SK-N-SH treated with all-trans-retinoic acid at 6 μM for 48 hours (cell line): ENCODE data around the gene CPT1A.

Experiments used
- ATAC-seq: fragments of 200-7000 bp; cut with Tn5 transposase; 3 replicates; pipeline ENCODE4 v1.9.1; 2020; ENCODE audit warnings: mild to moderate bottlenecking, moderate library complexity
- ARNTL ChIP-seq: fragments of 450-650 bp; formaldehyde crosslinking; IDR thresholded peaks from 2 replicates; pipeline ENCODE4 v1.5.0; 2020; ENCODE audit warnings: low read depth, mild to moderate bottlenecking, moderate library complexity, borderline replicate concordance
- BACH2 ChIP-seq: fragments of 250-450 bp; sonication (Bioruptor Pico); IDR thresholded peaks from 2 replicates; pipeline ENCODE4 v1.9.0; 2021; ENCODE audit warnings: mild to moderate bottlenecking, borderline replicate concordance
- CSDC2 ChIP-seq: fragments of 250-450 bp; sonication (Bioruptor Pico); IDR thresholded peaks from 2 replicates; pipeline ENCODE4 v1.5.0; 2020; ENCODE audit warnings: mild to moderate bottlenecking, moderate library complexity
- ESRRG ChIP-seq: fragments of 250-450 bp; sonication (Bioruptor Pico); IDR thresholded peaks from 2 replicates; pipeline ENCODE4 v1.6.1; 2021; ENCODE audit warnings: mild to moderate bottlenecking
- GLIS3 ChIP-seq: fragments of 250-450 bp; sonication (Bioruptor Pico); IDR thresholded peaks from 2 replicates; pipeline ENCODE4 v1.5.0; 2020; ENCODE audit warnings: mild to moderate bottlenecking, moderate library complexity
- OSR1 ChIP-seq: fragments of 250-450 bp; sonication (Bioruptor Pico); IDR thresholded peaks from 2 replicates; pipeline ENCODE4 v1.8.0; 2022; ENCODE audit warnings: moderate library complexity, mild to moderate bottlenecking, inconsistent platforms
- SNAI2 ChIP-seq: fragments of 250-450 bp; sonication (Bioruptor Pico); IDR thresholded peaks from 2 replicates; pipeline ENCODE4 v1.5.0; 2020; ENCODE audit warnings: mild to moderate bottlenecking, moderate library complexity
- TCF4 ChIP-seq: fragments of 250-450 bp; sonication (Bioruptor Pico); IDR thresholded peaks from 2 replicates; pipeline ENCODE4 v1.8.0; 2021; ENCODE audit warnings: mild to moderate bottlenecking, moderate library complexity, borderline replicate concordance
- TOX ChIP-seq: fragments of 250-450 bp; sonication (Bioruptor Pico); IDR thresholded peaks from 2 replicates; pipeline ENCODE4 v1.8.0; 2021; ENCODE audit warnings: mild to moderate bottlenecking, moderate library complexity, borderline replicate concordance
- ZC3H10 ChIP-seq: fragments of 250-450 bp; sonication (Bioruptor Pico); IDR thresholded peaks from 2 replicates; pipeline ENCODE4 v1.5.1; 2021; ENCODE audit warnings: mild to moderate bottlenecking, moderate library complexity
- ZFP3 ChIP-seq: fragments of 250-450 bp; sonication (Bioruptor Pico); IDR thresholded peaks from 2 replicates; pipeline ENCODE4 v1.5.0; 2020; ENCODE audit warnings: mild to moderate bottlenecking, moderate library complexity
- ZFP30 ChIP-seq: fragments of 450-650 bp; formaldehyde crosslinking; IDR thresholded peaks from 2 replicates; pipeline ENCODE4 v1.5.0; 2022; ENCODE audit warnings: mild to moderate bottlenecking, moderate library complexity
- ZNF565 ChIP-seq: fragments of 450-650 bp; formaldehyde crosslinking; conservative IDR thresholded peaks from 2 replicates; pipeline ENCODE4 v1.5.0; 2020; ENCODE audit warnings: low read depth, mild to moderate bottlenecking, moderate library complexity
- ZNF70 ChIP-seq: fragments of 450-650 bp; formaldehyde crosslinking; IDR thresholded peaks from 2 replicates; pipeline ENCODE4 v1.5.0; 2020; ENCODE audit warnings: mild to moderate bottlenecking, moderate library complexity
- ZNF8 ChIP-seq: fragments of 450-650 bp; formaldehyde crosslinking; IDR thresholded peaks from 2 replicates; pipeline ENCODE4 v1.5.0; 2020; ENCODE audit warnings: mild to moderate bottlenecking, moderate library complexity
- TF ChIP-seq, protein P1 (sequence below): fragments of 250-450 bp; sonication (Bioruptor Pico); IDR thresholded peaks from 2 replicates; pipeline ENCODE4 v1.5.1; 2021; ENCODE audit warnings: mild to moderate bottlenecking, moderate library complexity
- TF ChIP-seq, protein P2 (sequence below): fragments of 250-450 bp; sonication (Bioruptor Pico); IDR thresholded peaks from 2 replicates; pipeline ENCODE4 v1.5.0; 2020; ENCODE audit warnings: mild to moderate bottlenecking, moderate library complexity
- TF ChIP-seq, protein P3 (sequence below): fragments of 250-450 bp; sonication (Bioruptor Pico); IDR thresholded peaks from 2 replicates; pipeline ENCODE4 v1.5.1; 2020; ENCODE audit warnings: low read depth, mild to moderate bottlenecking, moderate library complexity
- TF ChIP-seq, protein P4 (sequence below): fragments of 250-450 bp; sonication (Bioruptor Pico); IDR thresholded peaks from 2 replicates; pipeline ENCODE4 v1.8.0; 2020; ENCODE audit warnings: mild to moderate bottlenecking, moderate library complexity, borderline replicate concordance
- TF ChIP-seq, protein P5 (sequence below): fragments of 250-450 bp; sonication (Bioruptor Pico); IDR thresholded peaks from 2 replicates; pipeline ENCODE4 v1.8.0; 2021; ENCODE audit warnings: low read depth, mild to moderate bottlenecking, moderate library complexity, borderline replicate concordance

CPT1A gene

DNA sequence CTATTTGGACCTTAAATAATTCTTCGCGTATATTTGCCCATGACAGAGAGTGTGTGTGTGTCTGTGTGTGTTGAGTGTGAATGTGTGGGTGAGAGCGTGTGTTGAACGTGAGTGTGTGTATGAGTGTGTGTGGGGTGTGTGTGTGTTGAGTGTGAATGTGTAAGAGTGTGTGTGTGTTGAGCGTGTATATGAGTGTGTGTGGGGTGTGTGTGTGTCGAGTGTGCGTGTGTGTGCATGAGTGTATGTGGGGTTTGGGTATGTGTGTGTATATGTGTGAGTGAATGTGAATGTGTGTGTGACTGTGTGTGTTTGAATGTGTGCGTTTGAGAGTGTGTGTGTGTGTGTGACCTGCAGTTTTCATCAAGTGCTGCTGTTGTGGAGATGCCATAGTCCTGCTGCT lies 130.6 kb downstream of the CPT1A start:
- TF ChIP-seq ZFP30 (CRISPR knock-in tag) (no peak), TCF4 (CRISPR knock-in tag) (no peak), OSR1 (CRISPR knock-in tag) (no peak), ESRRG (CRISPR knock-in tag) (no peak), TOX (CRISPR knock-in tag) (no peak), ZNF8 (no peak), GLIS3 (CRISPR knock-in tag) (no peak), ZNF565 (CRISPR knock-in tag) (no peak), ZNF70 (no peak), ARNTL (no peak), ZC3H10 (CRISPR knock-in tag) (no peak), CSDC2 (no peak)
- TF ChIP-seq, protein P1, sequence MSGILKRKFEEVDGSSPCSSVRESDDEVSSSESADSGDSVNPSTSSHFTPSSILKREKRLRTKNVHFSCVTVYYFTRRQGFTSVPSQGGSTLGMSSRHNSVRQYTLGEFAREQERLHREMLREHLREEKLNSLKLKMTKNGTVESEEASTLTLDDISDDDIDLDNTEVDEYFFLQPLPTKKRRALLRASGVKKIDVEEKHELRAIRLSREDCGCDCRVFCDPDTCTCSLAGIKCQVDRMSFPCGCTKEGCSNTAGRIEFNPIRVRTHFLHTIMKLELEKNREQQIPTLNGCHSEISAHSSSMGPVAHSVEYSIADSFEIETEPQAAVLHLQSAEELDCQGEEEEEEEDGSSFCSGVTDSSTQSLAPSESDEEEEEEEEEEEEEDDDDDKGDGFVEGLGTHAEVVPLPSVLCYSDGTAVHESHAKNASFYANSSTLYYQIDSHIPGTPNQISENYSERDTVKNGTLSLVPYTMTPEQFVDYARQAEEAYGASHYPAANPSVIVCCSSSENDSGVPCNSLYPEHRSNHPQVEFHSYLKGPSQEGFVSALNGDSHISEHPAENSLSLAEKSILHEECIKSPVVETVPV = no peak
- TF ChIP-seq, protein P2, sequence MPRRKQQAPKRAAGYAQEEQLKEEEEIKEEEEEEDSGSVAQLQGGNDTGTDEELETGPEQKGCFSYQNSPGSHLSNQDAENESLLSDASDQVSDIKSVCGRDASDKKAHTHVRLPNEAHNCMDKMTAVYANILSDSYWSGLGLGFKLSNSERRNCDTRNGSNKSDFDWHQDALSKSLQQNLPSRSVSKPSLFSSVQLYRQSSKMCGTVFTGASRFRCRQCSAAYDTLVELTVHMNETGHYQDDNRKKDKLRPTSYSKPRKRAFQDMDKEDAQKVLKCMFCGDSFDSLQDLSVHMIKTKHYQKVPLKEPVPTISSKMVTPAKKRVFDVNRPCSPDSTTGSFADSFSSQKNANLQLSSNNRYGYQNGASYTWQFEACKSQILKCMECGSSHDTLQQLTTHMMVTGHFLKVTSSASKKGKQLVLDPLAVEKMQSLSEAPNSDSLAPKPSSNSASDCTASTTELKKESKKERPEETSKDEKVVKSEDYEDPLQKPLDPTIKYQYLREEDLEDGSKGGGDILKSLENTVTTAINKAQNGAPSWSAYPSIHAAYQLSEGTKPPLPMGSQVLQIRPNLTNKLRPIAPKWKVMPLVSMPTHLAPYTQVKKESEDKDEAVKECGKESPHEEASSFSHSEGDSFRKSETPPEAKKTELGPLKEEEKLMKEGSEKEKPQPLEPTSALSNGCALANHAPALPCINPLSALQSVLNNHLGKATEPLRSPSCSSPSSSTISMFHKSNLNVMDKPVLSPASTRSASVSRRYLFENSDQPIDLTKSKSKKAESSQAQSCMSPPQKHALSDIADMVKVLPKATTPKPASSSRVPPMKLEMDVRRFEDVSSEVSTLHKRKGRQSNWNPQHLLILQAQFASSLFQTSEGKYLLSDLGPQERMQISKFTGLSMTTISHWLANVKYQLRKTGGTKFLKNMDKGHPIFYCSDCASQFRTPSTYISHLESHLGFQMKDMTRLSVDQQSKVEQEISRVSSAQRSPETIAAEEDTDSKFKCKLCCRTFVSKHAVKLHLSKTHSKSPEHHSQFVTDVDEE = no peak
- TF ChIP-seq, protein P3, sequence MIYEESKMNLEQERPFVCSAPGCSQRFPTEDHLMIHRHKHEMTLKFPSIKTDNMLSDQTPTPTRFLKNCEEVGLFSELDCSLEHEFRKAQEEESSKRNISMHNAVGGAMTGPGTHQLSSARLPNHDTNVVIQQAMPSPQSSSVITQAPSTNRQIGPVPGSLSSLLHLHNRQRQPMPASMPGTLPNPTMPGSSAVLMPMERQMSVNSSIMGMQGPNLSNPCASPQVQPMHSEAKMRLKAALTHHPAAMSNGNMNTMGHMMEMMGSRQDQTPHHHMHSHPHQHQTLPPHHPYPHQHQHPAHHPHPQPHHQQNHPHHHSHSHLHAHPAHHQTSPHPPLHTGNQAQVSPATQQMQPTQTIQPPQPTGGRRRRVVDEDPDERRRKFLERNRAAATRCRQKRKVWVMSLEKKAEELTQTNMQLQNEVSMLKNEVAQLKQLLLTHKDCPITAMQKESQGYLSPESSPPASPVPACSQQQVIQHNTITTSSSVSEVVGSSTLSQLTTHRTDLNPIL (CRISPR knock-in tag) = no peak
- TF ChIP-seq, protein P4, sequence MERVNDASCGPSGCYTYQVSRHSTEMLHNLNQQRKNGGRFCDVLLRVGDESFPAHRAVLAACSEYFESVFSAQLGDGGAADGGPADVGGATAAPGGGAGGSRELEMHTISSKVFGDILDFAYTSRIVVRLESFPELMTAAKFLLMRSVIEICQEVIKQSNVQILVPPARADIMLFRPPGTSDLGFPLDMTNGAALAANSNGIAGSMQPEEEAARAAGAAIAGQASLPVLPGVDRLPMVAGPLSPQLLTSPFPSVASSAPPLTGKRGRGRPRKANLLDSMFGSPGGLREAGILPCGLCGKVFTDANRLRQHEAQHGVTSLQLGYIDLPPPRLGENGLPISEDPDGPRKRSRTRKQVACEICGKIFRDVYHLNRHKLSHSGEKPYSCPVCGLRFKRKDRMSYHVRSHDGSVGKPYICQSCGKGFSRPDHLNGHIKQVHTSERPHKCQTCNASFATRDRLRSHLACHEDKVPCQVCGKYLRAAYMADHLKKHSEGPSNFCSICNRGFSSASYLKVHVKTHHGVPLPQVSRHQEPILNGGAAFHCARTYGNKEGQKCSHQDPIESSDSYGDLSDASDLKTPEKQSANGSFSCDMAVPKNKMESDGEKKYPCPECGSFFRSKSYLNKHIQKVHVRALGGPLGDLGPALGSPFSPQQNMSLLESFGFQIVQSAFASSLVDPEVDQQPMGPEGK (CRISPR knock-in tag) = no peak

DNA sequence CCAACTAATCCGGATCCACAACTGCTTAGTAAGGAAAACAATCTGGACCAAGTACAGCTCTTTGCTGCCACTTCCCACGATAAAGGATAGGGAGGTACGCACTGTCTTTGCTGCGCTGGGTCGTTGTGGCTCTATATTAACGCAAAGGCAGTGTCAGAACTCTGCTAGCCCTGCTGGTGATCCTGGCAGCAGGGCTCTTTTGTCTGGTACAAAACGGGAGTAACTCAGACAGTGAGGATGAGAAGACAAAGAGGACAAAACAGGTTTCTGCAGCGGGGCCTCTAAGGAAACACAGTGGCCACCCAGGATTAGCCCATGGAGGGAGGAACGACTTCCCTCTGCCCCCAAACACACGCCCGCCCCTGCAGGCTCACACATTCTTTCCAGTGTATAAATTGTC lies 131.3 kb downstream of the CPT1A start:
- TF ChIP-seq, protein P5, sequence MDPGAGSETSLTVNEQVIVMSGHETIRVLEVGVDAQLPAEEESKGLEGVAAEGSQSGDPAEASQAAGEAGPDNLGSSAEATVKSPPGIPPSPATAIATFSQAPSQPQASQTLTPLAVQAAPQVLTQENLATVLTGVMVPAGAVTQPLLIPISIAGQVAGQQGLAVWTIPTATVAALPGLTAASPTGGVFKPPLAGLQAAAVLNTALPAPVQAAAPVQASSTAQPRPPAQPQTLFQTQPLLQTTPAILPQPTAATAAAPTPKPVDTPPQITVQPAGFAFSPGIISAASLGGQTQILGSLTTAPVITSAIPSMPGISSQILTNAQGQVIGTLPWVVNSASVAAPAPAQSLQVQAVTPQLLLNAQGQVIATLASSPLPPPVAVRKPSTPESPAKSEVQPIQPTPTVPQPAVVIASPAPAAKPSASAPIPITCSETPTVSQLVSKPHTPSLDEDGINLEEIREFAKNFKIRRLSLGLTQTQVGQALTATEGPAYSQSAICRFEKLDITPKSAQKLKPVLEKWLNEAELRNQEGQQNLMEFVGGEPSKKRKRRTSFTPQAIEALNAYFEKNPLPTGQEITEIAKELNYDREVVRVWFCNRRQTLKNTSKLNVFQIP (CRISPR knock-in tag) = no peak
- TF ChIP-seq ZC3H10 (CRISPR knock-in tag) (no peak), OSR1 (CRISPR knock-in tag) (no peak), BACH2 (CRISPR knock-in tag) (no peak), ZFP3 (no peak), ZNF565 (CRISPR knock-in tag) (no peak), ZNF8 (no peak), ZFP30 (CRISPR knock-in tag) (no peak), TCF4 (CRISPR knock-in tag) (no peak), ZNF70 (no peak), TOX (CRISPR knock-in tag) (no peak), SNAI2 (CRISPR knock-in tag) (no peak), ESRRG (CRISPR knock-in tag) (no peak)
- TF ChIP-seq, protein P3 (CRISPR knock-in tag) = no peak
- TF ChIP-seq, protein P4 (CRISPR knock-in tag) = no peak
- TF ChIP-seq, protein P1 = no peak
- TF ChIP-seq, protein P2 = no peak
- no peak for ATAC-seq

More for the DNA sequence above, 130.6 kb downstream of the CPT1A start:
- no peak for ATAC-seq
